ENCODE results near the gene PSMG1. TPM values are rescaled to one million over a fixed set of nuclear protein-coding genes. Genes with fewer than 3 reads are reported as not detected.

Gene PSMG1
- total and polyA plus RNA-seq, 2 of the 8 experiments (the other 6 are each of a cell fraction or from before 2014, with no cell fraction given): 50.7 to 93.7 TPM

DNA sequence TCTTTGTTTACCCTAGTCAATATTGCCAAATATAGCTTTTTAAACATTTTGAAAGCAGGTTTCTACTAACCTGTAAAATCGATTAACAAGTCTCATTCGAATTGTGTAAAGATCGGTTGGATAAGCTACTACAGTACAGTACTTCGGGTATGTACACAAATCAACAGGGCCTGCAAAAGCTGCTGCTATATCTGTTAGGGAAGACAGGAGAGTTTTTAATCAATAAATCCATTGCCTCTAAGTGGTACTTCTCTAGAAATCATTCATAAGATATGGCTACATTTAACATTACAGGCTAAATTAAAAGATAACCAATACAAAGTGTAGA is 34.8 kb upstream of the PSMG1 start:
- no peak overlapping the region for H2BK12ac ChIP-seq (ENCODE audit: low read depth, low read length)
- H4K20me1 ChIP-seq (replicated peaks in 1 of 2; ENCODE audit: control insufficient read depth in 1 of 2, insufficient read depth in 2 of 2, low read length in 2 of 2): no peaks in the 10 kb centered on the region
- H2BK120ac ChIP-seq (replicated peaks; ENCODE audit: low read depth, low read length): no peak overlapping the region
- H3K27me3 ChIP-seq (replicated peaks in 1 of 4; ENCODE audit: control insufficient read depth in 3 of 4, extremely low read depth in 1 of 4, insufficient read depth in 3 of 4, low read length in 3 of 4): no peaks in the 10 kb centered on the region
- no peak overlapping the region for H3K9ac ChIP-seq (replicated peaks in 1 of 4; ENCODE audit: extremely low read depth in 1 of 4, low read depth in 3 of 4, low read length in 3 of 4)
- H3K23me2 ChIP-seq (ENCODE audit: low read depth, low read length): no peaks in the 10 kb centered on the region
- no peak overlapping the region for H2BK5ac ChIP-seq (ENCODE audit: low read depth, low read length)
- no peaks in the 10 kb centered on the region for H3K9me3 ChIP-seq (ENCODE audit: insufficient read depth in 2 of 2, low read depth in 1 of 2, low read length in 1 of 2)
- no peak for DNase-seq (ENCODE audit: low read depth in 1 of 2, low spot score in 2 of 2)
- no peak overlapping the region for H4K8ac ChIP-seq (ENCODE audit: extremely low read depth, insufficient read depth, low read length)
- H2BK15ac ChIP-seq (ENCODE audit: low read length): no peak overlapping the region
- WGBS, 2 experiments (ENCODE audit: extremely low coverage in 1 of 2, insufficient coverage in 1 of 2, insufficient read length in 1 of 2, insufficient replicate concordance in 2 of 2, low coverage in 1 of 2, low lambda C conversion rate in 2 of 2, missing lambda C conversion rate in 1 of 2): 88% methylated on average over 4 of the region's 4 CpGs; no CpG with 5 or more reads in 1 of the 2 experiments
- POLR2A ChIA-PET (ENCODE audit: partially characterized antibody): interaction anchor here (1.7 kb wide), 1 partner anchor 12 kb away, joined by 5 read pairs; no protein-coding TSS in a partner anchor
- H3K27ac ChIP-seq (ENCODE audit: low read depth, low read length): no peak overlapping the region
- no peak overlapping the region for H4K5ac ChIP-seq (ENCODE audit: insufficient read length, low read depth, low read length)
- no peak overlapping the region for H2AFZ ChIP-seq (ENCODE audit: low read length)
- no peak overlapping the region for H3K14ac ChIP-seq (ENCODE audit: insufficient read length)
- no peak overlapping the region for H3K4ac ChIP-seq (replicated peaks; ENCODE audit: insufficient read length, low read depth, low read length)
- H3K18ac ChIP-seq (ENCODE audit: extremely low read depth, low read length): no peak overlapping the region
- peaks cover 0 to 68% (median 16%) of the 10 kb centered on the region in 4 experiments; a peak in 7 of 8 replicates for H3K36me3 ChIP-seq (ENCODE audit: control insufficient read depth in 2 of 4, insufficient read depth in 4 of 4, low read length in 3 of 4)
- H3K56ac ChIP-seq (replicated peaks; ENCODE audit: insufficient read length, low read depth, low read length): no peak overlapping the region
- CTCF ChIA-PET (ENCODE audit: partially characterized antibody): interaction anchor here (0.7 to 1.1 kb wide), 3 partner anchors 9 to 47 kb away, joined by 3 to 4 read pairs (median 3); no protein-coding TSS in a partner anchor
- no peaks in the 10 kb centered on the region for H3K4me1 ChIP-seq (replicated peaks in 1 of 4; ENCODE audit: control insufficient read depth in 3 of 4, insufficient read depth in 4 of 4, low read length in 3 of 4)
- FAIRE-seq: no peak
- H2AK5ac ChIP-seq (ENCODE audit: low read depth, low read length): no peak overlapping the region
- no peak overlapping the region for H3K23ac ChIP-seq (ENCODE audit: insufficient read length)
- no peaks in the 10 kb centered on the region for H3K79me1 ChIP-seq (ENCODE audit: low read depth, low read length)
- no peak overlapping the region for H3K4me3 ChIP-seq (ENCODE audit: extremely low read depth in 1 of 4, insufficient read depth in 2 of 4, low read depth in 3 of 4, low read length in 4 of 4)
- H2BK20ac ChIP-seq (ENCODE audit: low read length): no peak overlapping the region
- no peak overlapping the region for H4K91ac ChIP-seq (replicated peaks; ENCODE audit: insufficient read length, low read length)
- H3K79me2 ChIP-seq (ENCODE audit: control insufficient read depth in 1 of 2, insufficient read depth in 2 of 2, low read length in 2 of 2): no peaks in the 10 kb centered on the region
- H3K4me2 ChIP-seq (ENCODE audit: insufficient read depth in 1 of 2, low read depth in 2 of 2, low read length in 2 of 2): no peak overlapping the region
- TF ChIP-seq EGR1 (IDR thresholded peaks at IDR 0.05; ENCODE audit: borderline replicate concordance, low read depth, low read length): no peak
- no peak for TF ChIP-seq SUZ12 (IDR thresholded peaks at IDR 0.05; ENCODE audit: low read length)
- no peak for TF ChIP-seq GTF2F1 (IDR thresholded peaks at IDR 0.05; ENCODE audit: borderline replicate concordance, low read depth, low read length)

Data from H1 (cell line).